WTC11 (cell line): Measurements from ENCODE around the gene RUNX1.

ENCODE experiments used
- CREB1 ChIP-seq: sonication (generic); formaldehyde crosslinking; IDR thresholded peaks from 2 replicates; pipeline ENCODE4 v1.8.0; 2023; ENCODE audit warnings: mild to moderate bottlenecking, missing genetic modification reagents
- CTCF ChIP-seq: fragments of 200-600 bp; IDR thresholded peaks from 2 replicates; pipeline ENCODE4 v1.8.0; 2022; ENCODE audit warnings: antibody characterized with exemption
- NR2C2 ChIP-seq: sonication (generic); formaldehyde crosslinking; IDR thresholded peaks from 2 replicates; pipeline ENCODE4 v1.8.0; 2022; ENCODE audit warnings: mild to moderate bottlenecking, missing genetic modification reagents
- ZNF138 ChIP-seq: sonication (generic); formaldehyde crosslinking; conservative IDR thresholded peaks from 2 replicates; pipeline ENCODE4 v1.8.1; 2022; ENCODE audit warnings: mild to moderate bottlenecking, moderate library complexity, missing genetic modification reagents
- ZNF317 ChIP-seq: sonication (generic); formaldehyde crosslinking; IDR thresholded peaks from 2 replicates; pipeline ENCODE4 v1.8.1; 2023; ENCODE audit warnings: low read depth, mild to moderate bottlenecking, moderate library complexity, missing genetic modification reagents, borderline replicate concordance
- TF ChIP-seq, protein P1 (sequence below): sonication (generic); formaldehyde crosslinking; IDR thresholded peaks from 2 replicates; pipeline ENCODE4 v1.8.0; 2023; ENCODE audit warnings: missing genetic modification reagents, mild to moderate bottlenecking, borderline replicate concordance

DNA sequence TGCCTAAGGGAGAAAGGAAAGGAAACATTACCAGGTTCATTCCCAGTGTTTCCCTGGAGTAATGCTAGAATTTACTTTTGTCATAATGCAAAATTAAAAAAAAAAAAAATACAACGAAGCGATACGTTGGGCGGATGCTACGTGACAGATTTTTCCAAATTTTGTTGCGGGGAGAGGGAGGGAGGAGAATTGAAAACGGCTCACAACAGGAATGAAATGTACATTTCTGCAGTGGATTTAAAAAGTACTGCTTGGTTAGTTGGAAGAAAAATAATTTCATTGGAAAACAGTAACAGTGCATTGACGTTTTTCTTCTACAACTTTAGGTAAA is 157.5 kb downstream of the RUNX1 start:
- TF ChIP-seq CTCF = no peak
- TF ChIP-seq, protein P1, sequence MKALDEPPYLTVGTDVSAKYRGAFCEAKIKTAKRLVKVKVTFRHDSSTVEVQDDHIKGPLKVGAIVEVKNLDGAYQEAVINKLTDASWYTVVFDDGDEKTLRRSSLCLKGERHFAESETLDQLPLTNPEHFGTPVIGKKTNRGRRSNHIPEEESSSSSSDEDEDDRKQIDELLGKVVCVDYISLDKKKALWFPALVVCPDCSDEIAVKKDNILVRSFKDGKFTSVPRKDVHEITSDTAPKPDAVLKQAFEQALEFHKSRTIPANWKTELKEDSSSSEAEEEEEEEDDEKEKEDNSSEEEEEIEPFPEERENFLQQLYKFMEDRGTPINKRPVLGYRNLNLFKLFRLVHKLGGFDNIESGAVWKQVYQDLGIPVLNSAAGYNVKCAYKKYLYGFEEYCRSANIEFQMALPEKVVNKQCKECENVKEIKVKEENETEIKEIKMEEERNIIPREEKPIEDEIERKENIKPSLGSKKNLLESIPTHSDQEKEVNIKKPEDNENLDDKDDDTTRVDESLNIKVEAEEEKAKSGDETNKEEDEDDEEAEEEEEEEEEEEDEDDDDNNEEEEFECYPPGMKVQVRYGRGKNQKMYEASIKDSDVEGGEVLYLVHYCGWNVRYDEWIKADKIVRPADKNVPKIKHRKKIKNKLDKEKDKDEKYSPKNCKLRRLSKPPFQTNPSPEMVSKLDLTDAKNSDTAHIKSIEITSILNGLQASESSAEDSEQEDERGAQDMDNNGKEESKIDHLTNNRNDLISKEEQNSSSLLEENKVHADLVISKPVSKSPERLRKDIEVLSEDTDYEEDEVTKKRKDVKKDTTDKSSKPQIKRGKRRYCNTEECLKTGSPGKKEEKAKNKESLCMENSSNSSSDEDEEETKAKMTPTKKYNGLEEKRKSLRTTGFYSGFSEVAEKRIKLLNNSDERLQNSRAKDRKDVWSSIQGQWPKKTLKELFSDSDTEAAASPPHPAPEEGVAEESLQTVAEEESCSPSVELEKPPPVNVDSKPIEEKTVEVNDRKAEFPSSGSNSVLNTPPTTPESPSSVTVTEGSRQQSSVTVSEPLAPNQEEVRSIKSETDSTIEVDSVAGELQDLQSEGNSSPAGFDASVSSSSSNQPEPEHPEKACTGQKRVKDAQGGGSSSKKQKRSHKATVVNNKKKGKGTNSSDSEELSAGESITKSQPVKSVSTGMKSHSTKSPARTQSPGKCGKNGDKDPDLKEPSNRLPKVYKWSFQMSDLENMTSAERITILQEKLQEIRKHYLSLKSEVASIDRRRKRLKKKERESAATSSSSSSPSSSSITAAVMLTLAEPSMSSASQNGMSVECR = no peak
- TF ChIP-seq ZNF138 (CRISPR knock-in tag) = no peak
- no peak for TF ChIP-seq NR2C2 (CRISPR knock-in tag)
- no peak for TF ChIP-seq CREB1 (CRISPR knock-in tag)
- TF ChIP-seq ZNF317 (CRISPR knock-in tag) = no peak
